ENCODE data around the gene LEPROT.

- TF ChIP-seq CTCF (IDR thresholded peaks at IDR 0.05), result no peak
- TF ChIP-seq POLR2A (IDR thresholded peaks at IDR 0.05), result no peak
Measured at GRCh38 chr1:65470766-65471165, 50.3 kb downstream of the LEPROT start.
